GM19035 (cell line): ENCODE measurements around the gene SRRM4.
"Not testable (repeated sequence)": the region's sequence is repeated elsewhere in the genome, so short reads cannot be mapped to it uniquely, and the experiment has no call there.

Experiments
- ATAC-seq: cut with Tn5 transposase; IDR thresholded peaks from one replicate; pipeline ENCODE4 v1.9.1; 2021; ENCODE audit not compliant: unreplicated experiment

SRRM4 gene

GRCh38 chr12:119008273-119008672 lies 26.9 kb downstream of the SRRM4 start:
- not testable (repeated sequence) for ATAC-seq

GRCh38 chr12:119008691-119009221 lies 27.4 kb downstream of the SRRM4 start:
- ATAC-seq: no peak

GRCh38 chr12:119011231-119011630 lies 29.9 kb downstream of the SRRM4 start:
- no peak for ATAC-seq

GRCh38 chr12:119012179-119012578 lies 30.8 kb downstream of the SRRM4 start:
- no peak for ATAC-seq

GRCh38 chr12:119013023-119013422 lies 31.7 kb downstream of the SRRM4 start:
- ATAC-seq: no peak

GRCh38 chr12:119014368-119014767 lies 33.0 kb downstream of the SRRM4 start:
- ATAC-seq: no peak

- no peak for ATAC-seq
These were observed 35.4 kb downstream of the SRRM4 start for GRCh38 chr12:119016715-119017114.

- ATAC-seq: no peak
These were observed 37.8 kb downstream of the SRRM4 start for GRCh38 chr12:119019166-119019565.

GRCh38 chr12:119020406-119021360 lies 39.3 kb downstream of the SRRM4 start:
- no peak for ATAC-seq

- ATAC-seq: no peak
These were observed 43.0 kb downstream of the SRRM4 start for GRCh38 chr12:119024356-119024755.

GRCh38 chr12:119025786-119026185 lies 44.4 kb downstream of the SRRM4 start:
- ATAC-seq: no peak

- not testable (repeated sequence) for ATAC-seq
These were observed 52.0 kb downstream of the SRRM4 start for GRCh38 chr12:119033332-119033731.

GRCh38 chr12:119036878-119037825 lies 55.8 kb downstream of the SRRM4 start:
- ATAC-seq: no peak

- no peak for ATAC-seq
These were observed 62.8 kb downstream of the SRRM4 start for GRCh38 chr12:119044094-119044493.

GRCh38 chr12:119047641-119048040 lies 66.3 kb downstream of the SRRM4 start:
- no peak for ATAC-seq

- no peak for ATAC-seq
These were observed 69.3 kb downstream of the SRRM4 start for GRCh38 chr12:119050663-119051062.

- no peak for ATAC-seq
These were observed 70.1 kb downstream of the SRRM4 start for GRCh38 chr12:119051474-119051873.

GRCh38 chr12:119052001-119052400 lies 70.7 kb downstream of the SRRM4 start:
- ATAC-seq: no peak

GRCh38 chr12:119055977-119056376 lies 74.6 kb downstream of the SRRM4 start:
- no peak for ATAC-seq

GRCh38 chr12:119060847-119061796 lies 79.8 kb downstream of the SRRM4 start:
- ATAC-seq: no peak
